ENCODE measurements around the gene PLB1. TPM values are rescaled to one million over a fixed set of nuclear protein-coding genes. Genes with fewer than 3 reads are reported as not detected.

PLB1 gene
- total RNA-seq, 2 experiments from 2014 or later = not detected

GRCh38 chr2:28652217-28652616 lies 156.4 kb downstream of the PLB1 start:
- H3K79me2 ChIP-seq (ENCODE audit: insufficient read depth, low read depth, low read length) = no peaks in the 10 kb centered on the region
- TF ChIP-seq CTCF (conservative IDR thresholded peaks at IDR 0.05; ENCODE audit: low read length) (no peak), EZH2phosphoT487 (IDR thresholded peaks at IDR 0.05; ENCODE audit: borderline replicate concordance, low read depth, low read length) (no peak)
- H3K27ac ChIP-seq (ENCODE audit: low read depth, low read length, poor library complexity, severe bottlenecking) = no peak overlapping the region
- H3K9me3 ChIP-seq (ENCODE audit: low read length) = no peaks in the 10 kb centered on the region
- H3K4me1 ChIP-seq (ENCODE audit: insufficient read depth, low read length, poor library complexity, severe bottlenecking) = no peaks in the 10 kb centered on the region
- intact Hi-C loops (cut with micrococcal nuclease; ENCODE audit: unreplicated experiment) = no loop called here
- H4K20me1 ChIP-seq (ENCODE audit: insufficient read depth, low read length) = no peaks in the 10 kb centered on the region
- CTCF ChIA-PET (ENCODE audit: unreplicated experiment) = no interaction called here
- no peak overlapping the region for H3K4me2 ChIP-seq (ENCODE audit: low read length)
- H3K36me3 ChIP-seq (ENCODE audit: insufficient read depth, low read length) = no peaks in the 10 kb centered on the region
- no peaks in the 10 kb centered on the region for H3K9me2 ChIP-seq (ENCODE audit: insufficient read depth, low read length)
- no peak overlapping the region for H3K4me3 ChIP-seq (ENCODE audit: low read depth, low read length, poor library complexity, severe bottlenecking)
- H2AFZ ChIP-seq (ENCODE audit: low read length) = no peak overlapping the region
- DNase-seq (ENCODE audit: low spot score) = no peak
- no TSS peak for BruUV-seq (replicated peaks)
- POLR2A ChIA-PET = no interaction called here

DNA sequence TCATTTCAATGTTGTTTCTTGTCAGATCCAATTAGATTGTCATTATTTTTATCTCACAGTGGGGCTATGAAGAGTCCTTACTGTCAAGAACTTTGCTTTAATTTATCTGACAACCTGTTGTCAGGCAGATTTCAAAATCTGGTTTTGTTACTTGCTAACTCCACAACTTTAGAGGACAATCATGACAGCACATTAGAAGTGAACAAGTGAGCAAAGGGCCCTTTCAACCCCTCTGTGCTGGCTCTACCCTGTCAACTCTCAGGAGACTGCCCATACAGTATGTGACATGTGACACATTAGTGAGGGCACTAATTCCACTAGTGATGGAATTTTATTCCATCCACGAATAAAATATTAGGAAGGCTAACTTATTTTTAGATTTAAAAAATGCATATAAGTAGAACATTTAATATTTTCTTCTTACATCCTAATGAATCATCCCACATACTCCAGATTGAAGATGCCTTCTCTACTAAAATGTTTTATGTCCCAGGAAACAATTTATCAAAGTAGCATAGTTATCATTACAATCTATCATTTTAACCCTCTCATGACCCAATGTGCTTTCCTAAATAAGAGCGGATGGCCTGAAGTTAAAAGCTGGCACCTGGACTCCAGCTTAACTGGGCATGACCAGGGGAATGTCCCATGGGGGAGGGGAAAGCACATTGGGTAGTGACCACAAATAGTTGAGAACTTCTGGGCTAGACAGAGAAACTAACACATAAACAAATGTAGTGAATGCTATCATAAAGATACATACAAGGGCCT lies 158.2 kb downstream of the PLB1 start:
- Histone ChIP-seq H3K79me2 (ENCODE audit: insufficient read depth, low read depth, low read length) (no peaks in the 10 kb centered on the region), H3K9me3 (ENCODE audit: low read length) (no peaks in the 10 kb centered on the region), H3K4me1 (ENCODE audit: insufficient read depth, low read length, poor library complexity, severe bottlenecking) (no peaks in the 10 kb centered on the region), H3K27ac (ENCODE audit: low read depth, low read length, poor library complexity, severe bottlenecking) (no peak overlapping the region), H3K4me2 (ENCODE audit: low read length) (no peak overlapping the region), H3K4me3 (ENCODE audit: low read depth, low read length, poor library complexity, severe bottlenecking) (no peak overlapping the region), H3K9me2 (ENCODE audit: insufficient read depth, low read length) (no peaks in the 10 kb centered on the region), H2AFZ (ENCODE audit: low read length) (no peak overlapping the region), H4K20me1 (ENCODE audit: insufficient read depth, low read length) (no peaks in the 10 kb centered on the region), H3K36me3 (ENCODE audit: insufficient read depth, low read length) (no peaks in the 10 kb centered on the region)
- DNase-seq (ENCODE audit: low spot score) = no peak
- no peak for TF ChIP-seq CTCF (conservative IDR thresholded peaks at IDR 0.05; ENCODE audit: low read length)
- TF ChIP-seq EZH2phosphoT487 (IDR thresholded peaks at IDR 0.05; ENCODE audit: borderline replicate concordance, low read depth, low read length) = no peak
- no TSS peak for BruUV-seq (replicated peaks)
- ChIA-PET CTCF (ENCODE audit: unreplicated experiment) (no interaction called here), POLR2A (no interaction called here)
- intact Hi-C loops (cut with micrococcal nuclease; ENCODE audit: unreplicated experiment) = no loop called here

- Histone ChIP-seq H3K79me2 (ENCODE audit: insufficient read depth, low read depth, low read length) (no peaks in the 10 kb centered on the region), H3K36me3 (ENCODE audit: insufficient read depth, low read length) (no peaks in the 10 kb centered on the region), H2AFZ (ENCODE audit: low read length) (no peak overlapping the region), H3K9me2 (ENCODE audit: insufficient read depth, low read length) (no peaks in the 10 kb centered on the region), H4K20me1 (ENCODE audit: insufficient read depth, low read length) (no peaks in the 10 kb centered on the region), H3K4me3 (ENCODE audit: low read depth, low read length, poor library complexity, severe bottlenecking) (no peak overlapping the region), H3K27ac (ENCODE audit: low read depth, low read length, poor library complexity, severe bottlenecking) (no peak overlapping the region), H3K4me2 (ENCODE audit: low read length) (no peak overlapping the region), H3K9me3 (ENCODE audit: low read length) (no peaks in the 10 kb centered on the region), H3K4me1 (ENCODE audit: insufficient read depth, low read length, poor library complexity, severe bottlenecking) (no peaks in the 10 kb centered on the region)
- TF ChIP-seq EZH2phosphoT487 (IDR thresholded peaks at IDR 0.05; ENCODE audit: borderline replicate concordance, low read depth, low read length) = no peak
- TF ChIP-seq CTCF (conservative IDR thresholded peaks at IDR 0.05; ENCODE audit: low read length) = no peak
- ChIA-PET POLR2A (no interaction called here), CTCF (ENCODE audit: unreplicated experiment) (no interaction called here)
- BruUV-seq (replicated peaks) = no TSS peak
- no peak for DNase-seq (ENCODE audit: low spot score)
- intact Hi-C loops (cut with micrococcal nuclease; ENCODE audit: unreplicated experiment) = no loop called here
Measured at GRCh38 chr2:28654663-28655320, 158.9 kb downstream of the PLB1 start.
